Liver (tissue), 9 donors: ENCODE data around the gene HOXD8. TPM values are rescaled to one million over a fixed set of nuclear protein-coding genes. Genes with fewer than 3 reads are reported as not detected.

Source experiments
- DNase-seq: peaks from one replicate; pipeline ENCODE4 v3.0.0-alpha.2; 2017; ENCODE audit warnings: low spot score
- H3K27ac ChIP-seq, 2 donors: one replicate each; pipeline ENCODE4 v1.7.0; 2013; ENCODE audit warnings: inconsistent platforms in 2 of 2, low read length in 2 of 2, control low read depth in 1 of 2, low read depth in 1 of 2, mild to moderate bottlenecking in 1 of 2
- H3K27me3 ChIP-seq, 4 donors: one replicate each; pipeline versions ENCODE4 v1.6.1 to v1.7.0; 2013; ENCODE audit warnings: low read length in 3 of 4, inconsistent platforms in 1 of 4, mild to moderate bottlenecking in 1 of 4, moderate library complexity in 1 of 4; ENCODE audit not compliant: control insufficient read depth in 4 of 4, insufficient read depth in 4 of 4
- H3K36me3 ChIP-seq, 4 donors: one replicate each; pipeline versions ENCODE4 v1.6.1 to v1.7.0; 2013; ENCODE audit warnings: low read length in 3 of 4, mild to moderate bottlenecking in 3 of 4, low read depth in 1 of 4, moderate library complexity in 1 of 4; ENCODE audit not compliant: control insufficient read depth in 4 of 4, insufficient read depth in 3 of 4
- H3K4me1 ChIP-seq, 4 donors: one replicate each; pipeline versions ENCODE4 v1.6.1 to v1.7.0; 2013; ENCODE audit warnings: low read length in 3 of 4, mild to moderate bottlenecking in 3 of 4, moderate library complexity in 1 of 4; ENCODE audit not compliant: control insufficient read depth in 4 of 4, insufficient read depth in 4 of 4
- H3K4me3 ChIP-seq, 3 donors: one replicate each; pipeline versions ENCODE4 v1.6.1 to v1.7.0; 2013; ENCODE audit warnings: low read length in 3 of 3, control low read depth in 1 of 3, low read depth in 1 of 3, mild to moderate bottlenecking in 1 of 3
- H3K9ac ChIP-seq, 2 donors: one replicate each; pipeline ENCODE4 v1.7.0; 2013; ENCODE audit warnings: low read length in 2 of 2, mild to moderate bottlenecking in 2 of 2, moderate library complexity in 2 of 2, control low read depth in 1 of 2, low read depth in 1 of 2
- H3K9me3 ChIP-seq, 4 donors: one replicate each; pipeline versions ENCODE4 v1.6.1 to v1.7.0; 2013; ENCODE audit warnings: low read length in 3 of 4; ENCODE audit not compliant: control insufficient read depth in 4 of 4
- CTCF ChIP-seq: fragments of 150-350 bp; IDR thresholded peaks from 2 replicates; pipeline ENCODE4 v1.5.1; 2017; ENCODE audit warnings: improper control_type of control experiment, low read depth, low read length; ENCODE audit not compliant: missing input control
- EGR1 ChIP-seq, 2 donors: IDR thresholded peaks; 2 replicates each; pipeline ENCODE4 v1.6.1; 2016 to 2018; ENCODE audit warnings: antibody characterized with exemption in 2 of 2, low read depth in 2 of 2
- FOXA1 ChIP-seq: IDR thresholded peaks from 2 replicates; pipeline ENCODE4 v1.6.1; 2016; ENCODE audit warnings: antibody characterized with exemption
- GABPA ChIP-seq, 2 donors: IDR thresholded peaks in 1 of 2; conservative IDR thresholded peaks in 1 of 2; 2 replicates each; pipeline ENCODE4 v1.6.1; 2016; ENCODE audit warnings: antibody characterized with exemption in 2 of 2, mild to moderate bottlenecking in 1 of 2, moderate library complexity in 1 of 2
- HNF4A ChIP-seq, 2 donors: conservative IDR thresholded peaks; 2 replicates each; pipeline ENCODE4 v1.6.1; 2016; ENCODE audit warnings: antibody characterized with exemption in 2 of 2, mild to moderate bottlenecking in 2 of 2
- JUND ChIP-seq, 2 donors: IDR thresholded peaks; 2 replicates each; pipeline ENCODE4 v1.6.1; 2016; ENCODE audit warnings: antibody characterized with exemption in 2 of 2
- NR2F2 ChIP-seq: IDR thresholded peaks from 2 replicates; pipeline ENCODE4 v1.6.1; 2016; ENCODE audit warnings: antibody characterized with exemption
- RAD21 ChIP-seq, 2 donors: IDR thresholded peaks; 2 replicates each; pipeline ENCODE4 v1.6.1; 2016; ENCODE audit warnings: antibody characterized with exemption in 2 of 2, mild to moderate bottlenecking in 2 of 2
- RXRA ChIP-seq, 2 donors: IDR thresholded peaks; 2 replicates each; pipeline ENCODE4 v1.6.1; 2017 to 2018; ENCODE audit warnings: antibody characterized with exemption in 2 of 2, mild to moderate bottlenecking in 1 of 2
- SP1 ChIP-seq: IDR thresholded peaks from 2 replicates; pipeline ENCODE4 v1.6.1; 2018; ENCODE audit warnings: antibody characterized with exemption, mild to moderate bottlenecking
- WGBS: extraction: QIAGEN DNeasy Blood & Tissue Kit; methylation state at CpG from one replicate; pipeline ENCODE4 v1.1.7; 2013; 5-methylcytosine and 5-hydroxymethylcytosine counted together
- polyA plus RNA-seq, 2 donors: library from polyadenylated mRNA; stranded (reverse) in 1 of 2; unstranded in 1 of 2; fragments of 200-250 nt in 1 of 2; fragments of >200 nt in 1 of 2; fragmentation: Nextera tagmentation in 1 of 2; extraction: Ambion mirVana in 1 of 2; gene quantifications; one replicate each; pipeline versions ENCODE4 v1.2.1 to v1.2.3, GENCODE V29; 2013 to 2015
- total RNA-seq, 2 donors: library from RNA; depleted of rRNA; stranded (reverse); fragments of >200 nt; gene quantifications; one replicate each; pipeline ENCODE4 v1.2.3, GENCODE V29; 2014
- TF ChIP-seq, protein P1 (sequence below): IDR thresholded peaks from 2 replicates; pipeline ENCODE4 v1.6.1; 2016; ENCODE audit warnings: antibody characterized with exemption, mild to moderate bottlenecking
- TF ChIP-seq, protein P2 (sequence below): IDR thresholded peaks from 2 replicates; pipeline ENCODE4 v1.6.1; 2016; ENCODE audit warnings: antibody characterized with exemption
- TF ChIP-seq, protein P3 (sequence below): IDR thresholded peaks from 2 replicates; pipeline ENCODE4 v1.6.1; 2016; ENCODE audit warnings: antibody characterized with exemption
- TF ChIP-seq, protein P4 (sequence below): IDR thresholded peaks from 2 replicates; pipeline ENCODE4 v1.6.1; 2016; ENCODE audit warnings: antibody characterized with exemption
- donor health status: healthy.
- donor health status: healthy.
- donor health status: healthy.
- donor health status: healthy.
- donor health status: healthy.

The HOXD8 gene
- total and polyA plus RNA-seq, 4 donors: 0.06 to 0.19 (median 0.08) TPM; not detected in 1

DNA sequence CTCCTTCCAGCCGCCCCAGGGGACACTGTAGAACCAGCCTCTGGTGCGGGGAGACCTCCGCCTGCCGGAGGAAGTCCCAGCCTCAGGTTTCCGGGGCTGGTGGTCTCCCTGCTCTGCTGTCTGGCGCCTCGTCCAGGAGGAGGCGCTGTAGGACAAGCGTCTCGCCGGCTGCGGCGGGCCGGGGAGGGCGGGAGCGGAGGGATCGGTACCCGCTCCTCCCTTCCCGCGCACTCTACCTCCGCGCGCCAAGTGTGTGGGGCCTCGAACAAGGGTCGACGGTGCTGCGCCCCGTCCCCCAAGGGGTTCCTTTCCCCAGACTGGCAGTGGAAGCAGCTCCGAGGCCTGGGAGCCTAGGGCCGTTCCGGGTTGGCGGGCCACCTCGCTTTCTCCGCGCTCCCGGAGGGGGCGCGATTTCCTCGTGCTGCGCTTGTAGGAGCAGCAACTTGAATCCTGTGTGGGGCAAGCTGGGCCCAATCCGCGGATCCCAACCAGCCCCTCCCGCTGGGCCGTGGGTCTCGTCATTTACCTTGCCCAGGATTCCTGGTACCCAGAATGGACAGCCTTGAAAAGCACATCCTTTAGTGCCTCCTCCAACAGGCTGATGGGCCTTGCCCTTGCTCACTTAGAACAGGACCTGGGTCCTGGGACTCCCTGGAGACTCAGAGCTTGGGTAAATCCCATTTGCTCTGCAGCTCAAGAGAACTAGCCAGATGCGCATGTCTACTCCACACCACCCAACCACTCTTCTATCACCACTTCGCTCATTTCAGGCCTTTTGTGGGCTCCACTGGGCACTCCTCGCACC lies 11.2 kb downstream of the HOXD8 start:
- Histone ChIP-seq H3K27me3 (peaks cover 5 to 27% (median 20%) of the 10 kb centered on the region in 4 donors), H3K4me1 (peaks cover 7 to 18% (median 13%) of the 10 kb centered on the region in 4 donors), H3K36me3 (no peaks in the 10 kb centered on the region), H3K27ac (no peak overlapping the region), H3K9ac (no peak overlapping the region), H3K4me3 (peak overlapping the region in 2 of 3 donors; percentile 52 to 59), H3K9me3 (no peaks in the 10 kb centered on the region)
- WGBS: 8% methylated on average over 48 of the region's 48 CpGs
- TF ChIP-seq CTCF: peak; percentile 72
- peak; percentile 90 to 94 for TF ChIP-seq RAD21 (IDR thresholded peaks at IDR 0.05)
- no peak for TF ChIP-seq HNF4A (conservative IDR thresholded peaks at IDR 0.05)
- peak; percentile 71 for DNase-seq

DNA sequence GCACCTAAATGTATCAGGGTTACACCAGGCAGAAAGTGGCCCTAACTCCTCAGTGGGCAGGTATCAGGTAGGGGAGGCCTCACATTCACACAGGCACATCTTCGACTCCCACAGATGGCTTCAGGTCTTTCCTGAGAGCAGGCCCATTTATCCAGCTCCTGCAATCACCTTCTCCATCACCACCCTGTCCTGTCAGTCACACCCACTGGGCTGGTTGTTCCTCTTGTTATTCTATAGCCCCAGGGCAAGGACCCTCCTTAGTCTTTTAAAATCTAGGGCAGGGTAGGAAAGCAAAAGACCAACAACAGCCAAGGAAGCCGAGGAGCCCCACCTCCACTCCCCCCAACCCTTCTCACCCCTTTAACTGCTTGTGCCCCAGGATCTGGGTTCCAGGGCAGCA lies 12.8 kb downstream of the HOXD8 start:
- Histone ChIP-seq H3K9ac (no peak overlapping the region), H3K27ac (no peak overlapping the region), H3K27me3 (peaks cover 5 to 28% (median 23%) of the 10 kb centered on the region in 4 donors), H3K4me3 (no peak overlapping the region), H3K36me3 (no peaks in the 10 kb centered on the region), H3K4me1 (peaks cover 3 to 11% (median 8%) of the 10 kb centered on the region in 4 donors), H3K9me3 (no peaks in the 10 kb centered on the region)
- DNase-seq: no peak
- WGBS: 89% methylated on average over 2 of the region's 2 CpGs
- TF ChIP-seq HNF4A (conservative IDR thresholded peaks at IDR 0.05) (no peak), SP1 (no peak), FOXA1 (no peak), RAD21 (IDR thresholded peaks at IDR 0.05) (no peak), GABPA (IDR thresholded peaks at IDR 0.05 in 1 of 2, conservative IDR thresholded peaks at IDR 0.05 in 1 of 2) (no peak), EGR1 (IDR thresholded peaks at IDR 0.05; ENCODE audit: low read depth in 2 of 2) (no peak), RXRA (IDR thresholded peaks at IDR 0.05) (no peak), CTCF (no peak), JUND (IDR thresholded peaks at IDR 0.05) (no peak), NR2F2 (no peak)
- TF ChIP-seq, protein P1, sequence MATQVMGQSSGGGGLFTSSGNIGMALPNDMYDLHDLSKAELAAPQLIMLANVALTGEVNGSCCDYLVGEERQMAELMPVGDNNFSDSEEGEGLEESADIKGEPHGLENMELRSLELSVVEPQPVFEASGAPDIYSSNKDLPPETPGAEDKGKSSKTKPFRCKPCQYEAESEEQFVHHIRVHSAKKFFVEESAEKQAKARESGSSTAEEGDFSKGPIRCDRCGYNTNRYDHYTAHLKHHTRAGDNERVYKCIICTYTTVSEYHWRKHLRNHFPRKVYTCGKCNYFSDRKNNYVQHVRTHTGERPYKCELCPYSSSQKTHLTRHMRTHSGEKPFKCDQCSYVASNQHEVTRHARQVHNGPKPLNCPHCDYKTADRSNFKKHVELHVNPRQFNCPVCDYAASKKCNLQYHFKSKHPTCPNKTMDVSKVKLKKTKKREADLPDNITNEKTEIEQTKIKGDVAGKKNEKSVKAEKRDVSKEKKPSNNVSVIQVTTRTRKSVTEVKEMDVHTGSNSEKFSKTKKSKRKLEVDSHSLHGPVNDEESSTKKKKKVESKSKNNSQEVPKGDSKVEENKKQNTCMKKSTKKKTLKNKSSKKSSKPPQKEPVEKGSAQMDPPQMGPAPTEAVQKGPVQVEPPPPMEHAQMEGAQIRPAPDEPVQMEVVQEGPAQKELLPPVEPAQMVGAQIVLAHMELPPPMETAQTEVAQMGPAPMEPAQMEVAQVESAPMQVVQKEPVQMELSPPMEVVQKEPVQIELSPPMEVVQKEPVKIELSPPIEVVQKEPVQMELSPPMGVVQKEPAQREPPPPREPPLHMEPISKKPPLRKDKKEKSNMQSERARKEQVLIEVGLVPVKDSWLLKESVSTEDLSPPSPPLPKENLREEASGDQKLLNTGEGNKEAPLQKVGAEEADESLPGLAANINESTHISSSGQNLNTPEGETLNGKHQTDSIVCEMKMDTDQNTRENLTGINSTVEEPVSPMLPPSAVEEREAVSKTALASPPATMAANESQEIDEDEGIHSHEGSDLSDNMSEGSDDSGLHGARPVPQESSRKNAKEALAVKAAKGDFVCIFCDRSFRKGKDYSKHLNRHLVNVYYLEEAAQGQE: no peak
- TF ChIP-seq, protein P2, sequence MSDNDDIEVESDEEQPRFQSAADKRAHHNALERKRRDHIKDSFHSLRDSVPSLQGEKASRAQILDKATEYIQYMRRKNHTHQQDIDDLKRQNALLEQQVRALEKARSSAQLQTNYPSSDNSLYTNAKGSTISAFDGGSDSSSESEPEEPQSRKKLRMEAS: no peak
- TF ChIP-seq, protein P3, sequence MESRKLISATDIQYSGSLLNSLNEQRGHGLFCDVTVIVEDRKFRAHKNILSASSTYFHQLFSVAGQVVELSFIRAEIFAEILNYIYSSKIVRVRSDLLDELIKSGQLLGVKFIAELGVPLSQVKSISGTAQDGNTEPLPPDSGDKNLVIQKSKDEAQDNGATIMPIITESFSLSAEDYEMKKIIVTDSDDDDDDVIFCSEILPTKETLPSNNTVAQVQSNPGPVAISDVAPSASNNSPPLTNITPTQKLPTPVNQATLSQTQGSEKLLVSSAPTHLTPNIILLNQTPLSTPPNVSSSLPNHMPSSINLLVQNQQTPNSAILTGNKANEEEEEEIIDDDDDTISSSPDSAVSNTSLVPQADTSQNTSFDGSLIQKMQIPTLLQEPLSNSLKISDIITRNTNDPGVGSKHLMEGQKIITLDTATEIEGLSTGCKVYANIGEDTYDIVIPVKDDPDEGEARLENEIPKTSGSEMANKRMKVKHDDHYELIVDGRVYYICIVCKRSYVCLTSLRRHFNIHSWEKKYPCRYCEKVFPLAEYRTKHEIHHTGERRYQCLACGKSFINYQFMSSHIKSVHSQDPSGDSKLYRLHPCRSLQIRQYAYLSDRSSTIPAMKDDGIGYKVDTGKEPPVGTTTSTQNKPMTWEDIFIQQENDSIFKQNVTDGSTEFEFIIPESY: no peak
- TF ChIP-seq, protein P4, sequence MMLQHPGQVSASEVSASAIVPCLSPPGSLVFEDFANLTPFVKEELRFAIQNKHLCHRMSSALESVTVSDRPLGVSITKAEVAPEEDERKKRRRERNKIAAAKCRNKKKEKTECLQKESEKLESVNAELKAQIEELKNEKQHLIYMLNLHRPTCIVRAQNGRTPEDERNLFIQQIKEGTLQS: no peak
